ENCODE measurements around the gene TMPRSS4. TPM values are rescaled to one million over a fixed set of nuclear protein-coding genes. Genes with fewer than 3 reads are reported as not detected.
A peak's percentile ranks its signal among the peaks of the same experiment; 100 is the strongest.

TMPRSS4 gene
- total and polyA plus RNA-seq, 9 of the 15 experiments (the other 6 are each of a cell fraction or from before 2014, with no cell fraction given) = 4.0 to 10.0 (median 5.6) TPM

GRCh38 chr11:118102721-118103261, 25.9 kb downstream of the TMPRSS4 start (continued):
- TF ChIP-seq, protein P1, sequence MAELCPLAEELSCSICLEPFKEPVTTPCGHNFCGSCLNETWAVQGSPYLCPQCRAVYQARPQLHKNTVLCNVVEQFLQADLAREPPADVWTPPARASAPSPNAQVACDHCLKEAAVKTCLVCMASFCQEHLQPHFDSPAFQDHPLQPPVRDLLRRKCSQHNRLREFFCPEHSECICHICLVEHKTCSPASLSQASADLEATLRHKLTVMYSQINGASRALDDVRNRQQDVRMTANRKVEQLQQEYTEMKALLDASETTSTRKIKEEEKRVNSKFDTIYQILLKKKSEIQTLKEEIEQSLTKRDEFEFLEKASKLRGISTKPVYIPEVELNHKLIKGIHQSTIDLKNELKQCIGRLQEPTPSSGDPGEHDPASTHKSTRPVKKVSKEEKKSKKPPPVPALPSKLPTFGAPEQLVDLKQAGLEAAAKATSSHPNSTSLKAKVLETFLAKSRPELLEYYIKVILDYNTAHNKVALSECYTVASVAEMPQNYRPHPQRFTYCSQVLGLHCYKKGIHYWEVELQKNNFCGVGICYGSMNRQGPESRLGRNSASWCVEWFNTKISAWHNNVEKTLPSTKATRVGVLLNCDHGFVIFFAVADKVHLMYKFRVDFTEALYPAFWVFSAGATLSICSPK (IDR thresholded peaks at IDR 0.05; ENCODE audit: borderline replicate concordance) = no peak; the same call in 1 of the 2 replicates
- TF ChIP-seq FOXP1 (CRISPR knock-in tag; IDR thresholded peaks at IDR 0.05) (no peak), PYGO2 (tag; IDR thresholded peaks at IDR 0.05) (no peak), MAFG (tag; conservative IDR thresholded peaks at IDR 0.05) (no peak), RNF2 (IDR thresholded peaks at IDR 0.05) (peak; percentile 70; the same call in 1 of the 2 replicates), EZH2 (IDR thresholded peaks at IDR 0.05; ENCODE audit: borderline replicate concordance, low read depth, low read length) (no peak), ZBTB2 (IDR thresholded peaks at IDR 0.05) (no peak), ATF3 (IDR thresholded peaks at IDR 0.05) (no peak), ATF3 (CRISPR knock-in tag; conservative IDR thresholded peaks at IDR 0.05) (no peak), SMC3 (conservative IDR thresholded peaks at IDR 0.05; ENCODE audit: insufficient read depth, low read depth, low read length) (no peak), TSC22D4 (tag; IDR thresholded peaks at IDR 0.05) (no peak), ZSCAN32 (CRISPR knock-in tag; IDR thresholded peaks at IDR 0.05) (no peak)
- TF ChIP-seq, protein P2, sequence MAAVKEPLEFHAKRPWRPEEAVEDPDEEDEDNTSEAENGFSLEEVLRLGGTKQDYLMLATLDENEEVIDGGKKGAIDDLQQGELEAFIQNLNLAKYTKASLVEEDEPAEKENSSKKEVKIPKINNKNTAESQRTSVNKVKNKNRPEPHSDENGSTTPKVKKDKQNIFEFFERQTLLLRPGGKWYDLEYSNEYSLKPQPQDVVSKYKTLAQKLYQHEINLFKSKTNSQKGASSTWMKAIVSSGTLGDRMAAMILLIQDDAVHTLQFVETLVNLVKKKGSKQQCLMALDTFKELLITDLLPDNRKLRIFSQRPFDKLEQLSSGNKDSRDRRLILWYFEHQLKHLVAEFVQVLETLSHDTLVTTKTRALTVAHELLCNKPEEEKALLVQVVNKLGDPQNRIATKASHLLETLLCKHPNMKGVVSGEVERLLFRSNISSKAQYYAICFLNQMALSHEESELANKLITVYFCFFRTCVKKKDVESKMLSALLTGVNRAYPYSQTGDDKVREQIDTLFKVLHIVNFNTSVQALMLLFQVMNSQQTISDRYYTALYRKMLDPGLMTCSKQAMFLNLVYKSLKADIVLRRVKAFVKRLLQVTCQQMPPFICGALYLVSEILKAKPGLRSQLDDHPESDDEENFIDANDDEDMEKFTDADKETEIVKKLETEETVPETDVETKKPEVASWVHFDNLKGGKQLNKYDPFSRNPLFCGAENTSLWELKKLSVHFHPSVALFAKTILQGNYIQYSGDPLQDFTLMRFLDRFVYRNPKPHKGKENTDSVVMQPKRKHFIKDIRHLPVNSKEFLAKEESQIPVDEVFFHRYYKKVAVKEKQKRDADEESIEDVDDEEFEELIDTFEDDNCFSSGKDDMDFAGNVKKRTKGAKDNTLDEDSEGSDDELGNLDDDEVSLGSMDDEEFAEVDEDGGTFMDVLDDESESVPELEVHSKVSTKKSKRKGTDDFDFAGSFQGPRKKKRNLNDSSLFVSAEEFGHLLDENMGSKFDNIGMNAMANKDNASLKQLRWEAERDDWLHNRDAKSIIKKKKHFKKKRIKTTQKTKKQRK (IDR thresholded peaks at IDR 0.05; ENCODE audit: borderline replicate concordance, low read depth, low read length) = no peak
